Activated CD8-positive, alpha-beta memory T cell treated with anti-CD3 and anti-CD28 coated beads for 4 hours (primary cell): Measurements from ENCODE around the gene GCLC.
"Not testable (repeated sequence)": the region's sequence is repeated elsewhere in the genome, so short reads cannot be mapped to it uniquely, and the experiment has no call there.

Experiments
- DNase-seq, 2 donors: peaks; one replicate each; pipeline ENCODE4 v3.0.0-alpha.2; 2020; ENCODE audit warnings: low read depth in 2 of 2

The GCLC gene

GRCh38 chr6:53556986-53557715 is 12.2 kb upstream of the GCLC start:
- DNase-seq, result no peak

GRCh38 chr6:53553600-53553999 is 8.7 kb upstream of the GCLC start:
- DNase-seq, result not testable (repeated sequence)

- not testable (repeated sequence) for DNase-seq
These were observed 6.8 kb upstream of the GCLC start for GRCh38 chr6:53551681-53552080.

- peak; percentile 91 for DNase-seq
These were observed 3.1 kb upstream of the GCLC start for GRCh38 chr6:53547811-53548496.

GRCh38 chr6:53547166-53547810 is 2.4 kb upstream of the GCLC start:
- DNase-seq, result no peak

- DNase-seq, result no peak
These were observed 1.4 kb upstream of the GCLC start for GRCh38 chr6:53546281-53546680.

- DNase-seq, result no peak
These were observed 758 bp downstream of the GCLC start for GRCh38 chr6:53544217-53544469.

- no peak for DNase-seq
These were observed 1.3 kb downstream of the GCLC start for GRCh38 chr6:53543359-53544216.

- no peak for DNase-seq
These were observed 3.0 kb downstream of the GCLC start for GRCh38 chr6:53541900-53542299.

GRCh38 chr6:53540129-53540692 is 4.7 kb downstream of the GCLC start:
- DNase-seq, result no peak

GRCh38 chr6:53539561-53539960 is 5.3 kb downstream of the GCLC start:
- DNase-seq, result no peak

- DNase-seq, result no peak
These were observed 8.3 kb downstream of the GCLC start for GRCh38 chr6:53536561-53536960.

GRCh38 chr6:53532942-53533341 is 12.0 kb downstream of the GCLC start:
- DNase-seq, result no peak

GRCh38 chr6:53532061-53532797 is 12.7 kb downstream of the GCLC start:
- no peak for DNase-seq

- no peak for DNase-seq
These were observed 14.0 kb downstream of the GCLC start for GRCh38 chr6:53530780-53531386.

- no peak for DNase-seq
These were observed 14.6 kb downstream of the GCLC start for GRCh38 chr6:53530346-53530745.

- DNase-seq, result no peak
These were observed 15.4 kb downstream of the GCLC start for GRCh38 chr6:53529324-53530036.

GRCh38 chr6:53528107-53528506 is 16.8 kb downstream of the GCLC start:
- DNase-seq, result no peak

GRCh38 chr6:53527249-53527765 is 17.6 kb downstream of the GCLC start:
- no peak for DNase-seq

- DNase-seq, result no peak
These were observed 18.9 kb downstream of the GCLC start for GRCh38 chr6:53526000-53526399.
